Endothelial cell (in vitro differentiated cells): ENCODE results near the gene PARD3B. TPM values are rescaled to one million over a fixed set of nuclear protein-coding genes. Genes with fewer than 3 reads are reported as not detected.

ENCODE experiments used
- DNase-seq: peaks from one replicate; pipeline ENCODE4 v3.0.0; 2021; ENCODE audit warnings: low spot score
- H3K27ac Mint-ChIP-seq: one replicate; pipeline ENCODE4 v1.8.0; 2021; ENCODE audit warnings: mixed read lengths, inconsistent platforms; ENCODE audit not compliant: unreplicated experiment
- H3K27me3 Mint-ChIP-seq: one replicate; pipeline ENCODE4 v1.8.0; 2021; ENCODE audit warnings: mild to moderate bottlenecking, moderate library complexity, mixed read lengths, inconsistent platforms; ENCODE audit not compliant: unreplicated experiment
- H3K36me3 Mint-ChIP-seq: one replicate; pipeline ENCODE4 v1.8.0; 2021; ENCODE audit warnings: mild to moderate bottlenecking, low read depth, mixed read lengths, inconsistent platforms; ENCODE audit not compliant: unreplicated experiment
- H3K4me1 Mint-ChIP-seq: one replicate; pipeline ENCODE4 v1.8.0; 2021; ENCODE audit warnings: mild to moderate bottlenecking, mixed read lengths, inconsistent platforms; ENCODE audit not compliant: unreplicated experiment
- H3K4me3 Mint-ChIP-seq: one replicate; pipeline ENCODE4 v1.8.0; 2021; ENCODE audit warnings: mild to moderate bottlenecking, mixed read lengths, inconsistent platforms; ENCODE audit not compliant: unreplicated experiment
- H3K9me3 Mint-ChIP-seq: one replicate; pipeline ENCODE4 v1.8.0; 2021; ENCODE audit warnings: mixed read lengths, inconsistent platforms; ENCODE audit not compliant: unreplicated experiment
- CTCF ChIP-seq: fragments of 200-600 bp; sonication (generic); IDR thresholded peaks from one replicate; pipeline ENCODE4 v1.5.0; 2021; ENCODE audit warnings: antibody characterized with exemption; ENCODE audit not compliant: unreplicated experiment
- total RNA-seq: library from RNA; stranded (reverse); fragmentation: NEBNext Ultra II Directional; extraction: Animal tissue kit (Norgen Biotek cat#: 25700); gene quantifications from one replicate; pipeline ENCODE4 v1.2.1, GENCODE V29; 2021; ENCODE audit not compliant: unreplicated experiment

PARD3B gene
- total RNA-seq, 1 donor from 2014 or later = 17.4 TPM

- no peaks in the 10 kb centered on the region for H3K9me3 Mint-ChIP-seq
- DNase-seq = no peak
- H3K27ac Mint-ChIP-seq = no peak overlapping the region
- H3K4me3 Mint-ChIP-seq = no peak overlapping the region
- TF ChIP-seq CTCF = no peak
- no peaks in the 10 kb centered on the region for H3K36me3 Mint-ChIP-seq
- no peaks in the 10 kb centered on the region for H3K27me3 Mint-ChIP-seq
- no peaks in the 10 kb centered on the region for H3K4me1 Mint-ChIP-seq
Measured at GRCh38 chr2:205158404-205158803, 613.1 kb downstream of the PARD3B start.

GRCh38 chr2:205161156-205161839, 616.0 kb downstream of the PARD3B start:
- no peaks in the 10 kb centered on the region for H3K9me3 Mint-ChIP-seq

GRCh38 chr2:205166745-205167144, 621.5 kb downstream of the PARD3B start:
- Mint-ChIP-seq H3K27ac (no peak overlapping the region), H3K27me3 (peaks cover 2% of the 10 kb centered on the region), H3K4me3 (no peak overlapping the region), H3K4me1 (peaks cover 29% of the 10 kb centered on the region), H3K9me3 (no peaks in the 10 kb centered on the region), H3K36me3 (peaks cover 13% of the 10 kb centered on the region)
- no peak for TF ChIP-seq CTCF
- no peak for DNase-seq

More at GRCh38 chr2:205161156-205161839, 616.0 kb downstream of the PARD3B start:
- no peaks in the 10 kb centered on the region for H3K4me1 Mint-ChIP-seq
- peak overlapping the region; percentile 62 for H3K27ac Mint-ChIP-seq
- H3K27me3 Mint-ChIP-seq = peaks cover 2% of the 10 kb centered on the region
- TF ChIP-seq CTCF = no peak
- no peak for DNase-seq
- no peaks in the 10 kb centered on the region for H3K36me3 Mint-ChIP-seq
- H3K4me3 Mint-ChIP-seq = no peak overlapping the region

GRCh38 chr2:205169012-205169411, 623.7 kb downstream of the PARD3B start:
- no peak for DNase-seq
- Mint-ChIP-seq H3K27ac (peak overlapping the region; percentile 88), H3K4me1 (peaks cover 29% of the 10 kb centered on the region), H3K36me3 (peaks cover 13% of the 10 kb centered on the region), H3K4me3 (no peak overlapping the region), H3K27me3 (peaks cover 2% of the 10 kb centered on the region), H3K9me3 (no peaks in the 10 kb centered on the region)
- TF ChIP-seq CTCF = no peak

GRCh38 chr2:205169464-205169863, 624.2 kb downstream of the PARD3B start:
- Mint-ChIP-seq H3K27ac (peak overlapping the region; percentile 93), H3K4me3 (no peak overlapping the region), H3K27me3 (peaks cover 2% of the 10 kb centered on the region), H3K9me3 (no peaks in the 10 kb centered on the region), H3K36me3 (peaks cover 13% of the 10 kb centered on the region), H3K4me1 (peaks cover 29% of the 10 kb centered on the region)
- DNase-seq = no peak
- no peak for TF ChIP-seq CTCF
